IMR-90 (cell line): Measurements from ENCODE around the gene TAF1D. TPM values are rescaled to one million over a fixed set of nuclear protein-coding genes. Genes with fewer than 3 reads are reported as not detected.
A peak's percentile ranks its signal among the peaks of the same experiment; 100 is the strongest.
"Not testable (repeated sequence)": the region's sequence is repeated elsewhere in the genome, so short reads cannot be mapped to it uniquely, and the experiment has no call there.

Source experiments
- ATAC-seq: fragments of 200-7000 bp; cut with Tn5 transposase; 2 replicates; pipeline ENCODE4 v1.9.1; 2020; ENCODE audit warnings: low read depth, mild to moderate bottlenecking, moderate library complexity
- BruUV-seq: library from RNA; stranded (reverse); fragments of 400-500 nt; replicated peaks from 2 replicates; lab custom pipeline; 2021; lab: Mats Ljungman, UMichigan
- CTCF ChIA-PET: fragments of 300-600 bp; formaldehyde crosslinking; extraction: SDS; loops from one replicate; lab custom pipeline; 2021; ENCODE audit warnings: antibody characterized with exemption; lab: Yijun Ruan, JAX
- POLR2A ChIA-PET: fragments of 300-600 bp; sonication (Branson Sonifier 250); formaldehyde crosslinking; loops from one replicate; lab custom pipeline; 2022; ENCODE audit warnings: antibody characterized with exemption; ENCODE audit not compliant: unreplicated experiment; lab: Charles Lee
- DNase-seq: peaks from one replicate; pipeline ENCODE4 v3.0.0; 2013
- H2AFZ ChIP-seq: replicated peaks from 2 replicates; pipeline ENCODE3; 2013; ENCODE audit warnings: low read length, mild to moderate bottlenecking; ENCODE audit not compliant: poor library complexity
- H2AK5ac ChIP-seq: 2 replicates; pipeline ENCODE4 v1.6.1; 2013; ENCODE audit warnings: low read depth, low read length, inconsistent platforms
- H2AK9ac ChIP-seq: replicated peaks from 2 replicates; pipeline ENCODE3; 2013; ENCODE audit warnings: mild to moderate bottlenecking, low read depth, low read length, moderate library complexity; ENCODE audit not compliant: poor library complexity
- H2BK120ac ChIP-seq: 2 replicates; pipeline ENCODE4 v1.6.1; 2013; ENCODE audit warnings: low read depth, low read length, inconsistent platforms
- H2BK15ac ChIP-seq: 3 replicates; pipeline ENCODE4 v1.6.1; 2013; ENCODE audit warnings: low read depth, low read length, inconsistent platforms
- H2BK20ac ChIP-seq: 2 replicates; pipeline ENCODE4 v1.6.1; 2013; ENCODE audit warnings: low read depth, mild to moderate bottlenecking, inconsistent platforms, low read length, moderate library complexity
- H2BK5ac ChIP-seq: 2 replicates; pipeline ENCODE4 v1.6.1; 2013; ENCODE audit warnings: mild to moderate bottlenecking, low read depth, low read length, inconsistent platforms; ENCODE audit not compliant: poor library complexity, severe bottlenecking
- H3K14ac ChIP-seq: replicated peaks from 2 replicates; pipeline ENCODE4 v1.6.1; 2013; ENCODE audit warnings: low read depth, low read length, inconsistent platforms
- H3K18ac ChIP-seq: 2 replicates; pipeline ENCODE4 v1.6.1; 2013; ENCODE audit warnings: low read depth, low read length, control low read depth
- H3K23ac ChIP-seq: 2 replicates; pipeline ENCODE4 v1.6.1; 2013; ENCODE audit warnings: low read depth, low read length, inconsistent platforms
- H3K27ac ChIP-seq: 2 replicates; pipeline ENCODE4 v1.5.1; 2013; ENCODE audit warnings: mild to moderate bottlenecking, control low read depth, low read length; ENCODE audit not compliant: insufficient read depth
- H3K27me3 ChIP-seq: 2 replicates; pipeline ENCODE4 v1.6.1; 2013; ENCODE audit warnings: low read length; ENCODE audit not compliant: control insufficient read depth, insufficient read depth
- H3K36me3 ChIP-seq: 2 replicates; pipeline ENCODE4 v1.6.1; 2013; ENCODE audit warnings: low read length, mixed read lengths; ENCODE audit not compliant: control insufficient read depth, insufficient read depth
- H3K4ac ChIP-seq: 2 replicates; pipeline ENCODE4 v1.6.1; 2013; ENCODE audit warnings: low read depth, low read length, inconsistent platforms
- H3K4me1 ChIP-seq: 2 replicates; pipeline ENCODE4 v1.6.1; 2013; ENCODE audit warnings: low read length, mixed read lengths; ENCODE audit not compliant: control insufficient read depth, insufficient read depth
- H3K4me2 ChIP-seq: 2 replicates; pipeline ENCODE4 v1.6.1; 2013; ENCODE audit warnings: low read depth, mild to moderate bottlenecking, control low read depth, low read length, moderate library complexity
- H3K4me3 ChIP-seq: 2 replicates; pipeline ENCODE4 v1.5.1; 2013; ENCODE audit warnings: low read depth, mild to moderate bottlenecking, control low read depth, low read length, moderate library complexity; ENCODE audit not compliant: insufficient read depth
- H3K56ac ChIP-seq: 2 replicates; pipeline ENCODE4 v1.6.1; 2013; ENCODE audit warnings: low read length, inconsistent platforms; ENCODE audit not compliant: insufficient read depth; ENCODE audit errors: extremely low read depth
- H3K79me1 ChIP-seq, 2 experiments: 2 replicates each; pipeline ENCODE4 v1.6.1; 2013; ENCODE audit warnings: low read length in 2 of 2, inconsistent platforms in 1 of 2, low read depth in 1 of 2
- H3K9ac ChIP-seq: 2 replicates; pipeline ENCODE4 v1.6.1; 2013; ENCODE audit warnings: low read depth, low read length, control low read depth
- H3K9me1 ChIP-seq: 2 replicates; pipeline ENCODE4 v1.6.1; 2013; ENCODE audit warnings: low read length, inconsistent platforms; ENCODE audit not compliant: insufficient read depth
- H3K9me3 ChIP-seq: 2 replicates; pipeline ENCODE4 v1.6.1; 2013; ENCODE audit warnings: low read length; ENCODE audit not compliant: control insufficient read depth, insufficient read depth
- H4K20me1 ChIP-seq: 2 replicates; pipeline ENCODE4 v1.6.1; 2013; ENCODE audit warnings: low read length, inconsistent platforms; ENCODE audit not compliant: insufficient read depth
- H4K5ac ChIP-seq: 2 replicates; pipeline ENCODE4 v1.6.1; 2013; ENCODE audit warnings: mild to moderate bottlenecking, low read depth, low read length, control low read depth
- H4K8ac ChIP-seq, 2 experiments: 2 replicates each; pipeline ENCODE4 v1.6.1; 2013; ENCODE audit warnings: low read depth in 2 of 2, low read length in 2 of 2, control low read depth in 1 of 2, inconsistent platforms in 1 of 2
- H4K91ac ChIP-seq: 2 replicates; pipeline ENCODE4 v1.6.1; 2013; ENCODE audit warnings: low read depth, low read length, inconsistent platforms; ENCODE audit not compliant: insufficient read depth
- CHD1 ChIP-seq: IDR thresholded peaks from 2 replicates; pipeline ENCODE4 v1.6.1; 2012; ENCODE audit warnings: low read depth, low read length, improper control_type of control experiment
- MAFK ChIP-seq: IDR thresholded peaks from 2 replicates; pipeline ENCODE4 v1.6.1; 2012; ENCODE audit warnings: low read depth, low read length, improper control_type of control experiment
- WGBS, 2 experiments: methylation state at CpG; one replicate each; pipeline versions ENCODE4 v1.1.5 to v1.1.7; 2013; ENCODE audit warnings: missing lambda C conversion rate in 2 of 2; ENCODE audit not compliant: insufficient read length in 1 of 2; ENCODE audit errors: extremely low coverage in 2 of 2; 5-methylcytosine and 5-hydroxymethylcytosine counted together
- dilution Hi-C: fragments of 300-500 bp; cut with HindIII; formaldehyde crosslinking; loops from one replicate; pipeline ENCODE4 v1.14.3; 2018; ENCODE audit warnings: low sequenced_read_pairs; ENCODE audit not compliant: unreplicated experiment
- in situ Hi-C: fragments of 300-500 bp; cut with MboI; formaldehyde crosslinking; loops from 3 replicates; pipeline ENCODE4 v1.14.3; 2019; ENCODE audit warnings: low sequenced_read_pairs, inconsistent platforms, mixed read lengths
- intact Hi-C: fragments of 100-400 bp; cut with micrococcal nuclease; formaldehyde crosslinking; loops from 2 replicates; pipeline ENCODE4 v1.10.0; 2022
- polyA plus RNA-seq, 3 experiments: library from polyadenylated mRNA; depleted of rRNA; stranded (reverse); fragments of >200 nt; gene quantifications; 2 replicates each; pipeline ENCODE4 v1.2.3, GENCODE V29; 2012; ENCODE audit warnings: low replicate concordance in 1 of 3
- total RNA-seq: library from RNA; depleted of rRNA; stranded (reverse); fragments of >200 nt; gene quantifications from 2 replicates; pipeline ENCODE4 v1.2.3, GENCODE V29; 2012
- TF ChIP-seq, protein P1 (sequence below): fragments of 150-350 bp; IDR thresholded peaks from 2 replicates; pipeline ENCODE4 v1.6.1; 2016; ENCODE audit warnings: low read depth, mild to moderate bottlenecking, low read length, moderate library complexity, borderline replicate concordance

Gene TAF1D
- total and polyA plus RNA-seq, 2 of the 4 experiments (the other 2 are of a cell fraction) = 56.8 to 133 TPM

DNA sequence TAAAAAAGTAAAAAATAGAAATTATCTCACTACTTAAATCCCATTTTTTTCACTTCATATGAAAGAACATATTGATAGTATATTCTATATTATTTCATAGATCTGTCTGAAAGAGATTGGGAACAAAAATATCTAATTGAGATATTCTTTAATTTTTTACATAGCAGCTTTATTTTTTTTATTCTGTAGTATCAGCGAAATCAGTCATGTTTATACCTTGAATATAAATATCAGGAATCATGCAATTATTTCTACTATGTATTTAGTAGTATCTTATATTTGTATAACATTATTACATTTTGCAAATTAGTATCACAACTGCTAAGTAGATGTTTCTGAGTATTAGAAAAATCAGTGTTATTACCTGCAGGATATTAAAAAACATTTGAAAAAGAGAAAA lies 20.6 kb upstream of the TAF1D start:
- no CpG with 5 or more reads among the region's 1 CpG for WGBS, 2 experiments
- TF ChIP-seq, protein P1, sequence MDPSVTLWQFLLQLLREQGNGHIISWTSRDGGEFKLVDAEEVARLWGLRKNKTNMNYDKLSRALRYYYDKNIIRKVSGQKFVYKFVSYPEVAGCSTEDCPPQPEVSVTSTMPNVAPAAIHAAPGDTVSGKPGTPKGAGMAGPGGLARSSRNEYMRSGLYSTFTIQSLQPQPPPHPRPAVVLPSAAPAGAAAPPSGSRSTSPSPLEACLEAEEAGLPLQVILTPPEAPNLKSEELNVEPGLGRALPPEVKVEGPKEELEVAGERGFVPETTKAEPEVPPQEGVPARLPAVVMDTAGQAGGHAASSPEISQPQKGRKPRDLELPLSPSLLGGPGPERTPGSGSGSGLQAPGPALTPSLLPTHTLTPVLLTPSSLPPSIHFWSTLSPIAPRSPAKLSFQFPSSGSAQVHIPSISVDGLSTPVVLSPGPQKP = no peak
- TF ChIP-seq CHD1 (no peak), MAFK (0 out of 2 replicates have a peak, but pooled peaks have one; percentile 8)
- Histone ChIP-seq H2AK9ac (no peak overlapping the region), H2AK5ac (no peak overlapping the region), H4K91ac (no peak overlapping the region), H3K23ac (no peak overlapping the region), H2BK15ac (no peak overlapping the region), H2BK120ac (no peak overlapping the region), H3K9me3 (no peaks in the 10 kb centered on the region), H4K5ac (no peak overlapping the region), H3K79me1 (no peaks in the 10 kb centered on the region; a peak in 1 of 4 replicates), H3K9me1 (no peaks in the 10 kb centered on the region), H3K18ac (no peak overlapping the region), H2BK20ac (no peak overlapping the region), H2BK5ac (no peak overlapping the region), H3K4me1 (no peaks in the 10 kb centered on the region), H2AFZ (no peak overlapping the region), H3K4ac (no peak overlapping the region), H3K27me3 (no peaks in the 10 kb centered on the region), H4K8ac (no peak overlapping the region), H3K56ac (no peak overlapping the region), H3K36me3 (peaks cover 26% of the 10 kb centered on the region), H4K20me1 (no peaks in the 10 kb centered on the region), H3K4me3 (no peak overlapping the region), H3K14ac (no peak overlapping the region), H3K27ac (no peak overlapping the region), H3K9ac (no peak overlapping the region), H3K4me2 (no peak overlapping the region)
- in situ Hi-C loops (no loop called here), dilution Hi-C loops (no loop called here), intact Hi-C loops (loop anchor here (2.0 kb wide), 1 partner anchor 41 kb away; no protein-coding TSS in a partner anchor)
- ChIA-PET POLR2A (no interaction called here), CTCF (no interaction called here)
- BruUV-seq = no TSS peak
- ATAC-seq = no peak
- no peak for DNase-seq

DNA sequence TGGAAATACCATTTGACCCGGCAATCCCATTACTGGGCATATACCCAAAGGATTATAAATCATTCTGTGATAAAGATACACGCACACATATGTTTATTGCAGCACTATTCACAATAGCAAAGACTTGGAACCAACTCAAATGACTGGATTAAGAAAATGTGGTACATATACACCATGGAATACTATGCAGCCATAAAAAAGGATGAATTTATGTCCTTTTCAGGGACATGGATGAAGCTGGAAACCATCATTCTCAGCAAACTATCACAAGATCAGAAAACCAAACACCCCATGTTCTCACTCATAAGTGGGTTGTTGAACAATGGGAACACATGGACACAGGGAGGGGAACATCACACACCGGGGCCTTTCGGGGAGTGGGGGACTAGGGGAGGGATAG lies 17.8 kb upstream of the TAF1D start:
- H3K27me3 ChIP-seq, H3K9me1 ChIP-seq, H3K18ac ChIP-seq, ATAC-seq, H4K5ac ChIP-seq, H3K56ac ChIP-seq, H3K27ac ChIP-seq, H4K8ac ChIP-seq, intact Hi-C loops, dilution Hi-C loops, H3K4me1 ChIP-seq, H4K91ac ChIP-seq, H3K4me3 ChIP-seq, H3K23ac ChIP-seq, BruUV-seq, H2AK9ac ChIP-seq, H2BK120ac ChIP-seq, H2BK15ac ChIP-seq, H3K14ac ChIP-seq, H3K9me3 ChIP-seq, DNase-seq, H4K20me1 ChIP-seq, in situ Hi-C loops, H3K4me2 ChIP-seq, CTCF ChIA-PET, H2AFZ ChIP-seq, H3K4ac ChIP-seq, H2BK20ac ChIP-seq, H3K9ac ChIP-seq, POLR2A ChIA-PET, H2BK5ac ChIP-seq, H3K79me1 ChIP-seq, H2AK5ac ChIP-seq: not testable (repeated sequence)
- peaks cover 35% of the 10 kb centered on the region for H3K36me3 ChIP-seq
- no CpG with 5 or more reads among the region's 4 CpGs for WGBS, 2 experiments
